Lung (tissue), 12 donors: ENCODE data around the gene GFPT2. TPM values are rescaled to one million over a fixed set of nuclear protein-coding genes. Genes with fewer than 3 reads are reported as not detected.

Source experiments
- ATAC-seq: fragments of 200-7000 bp; cut with Tn5 transposase; one replicate; pipeline ENCODE4 v1.9.1; 2020; ENCODE audit warnings: moderate number of reproducible peaks; ENCODE audit not compliant: insufficient read depth, low FRiP score
- DNase-seq, 3 donors: peaks; one replicate each; pipeline ENCODE4 v3.0.0-alpha.2; 2013 to 2017
- H3K27ac ChIP-seq, 2 donors: one replicate each; pipeline ENCODE4 v1.5.1; 2013; ENCODE audit warnings: mild to moderate bottlenecking in 2 of 2, moderate library complexity in 2 of 2, control low read depth in 1 of 2, inconsistent platforms in 1 of 2, low read depth in 1 of 2, low read length in 1 of 2
- H3K27me3 ChIP-seq, 3 donors: one replicate each; pipeline ENCODE4 v1.5.1; 2013; ENCODE audit warnings: low read length in 2 of 3; ENCODE audit not compliant: control insufficient read depth in 3 of 3, insufficient read depth in 3 of 3
- H3K36me3 ChIP-seq, 4 donors: one replicate each; pipeline ENCODE4 v1.5.1; 2013; ENCODE audit warnings: low read length in 4 of 4, mild to moderate bottlenecking in 1 of 4, moderate library complexity in 1 of 4; ENCODE audit not compliant: control insufficient read depth in 4 of 4, insufficient read depth in 4 of 4
- H3K4me1 ChIP-seq, 5 donors: one replicate each; pipeline ENCODE4 v1.5.1; 2013; ENCODE audit warnings: low read length in 5 of 5, mild to moderate bottlenecking in 2 of 5, moderate library complexity in 1 of 5; ENCODE audit not compliant: control insufficient read depth in 5 of 5, insufficient read depth in 5 of 5
- H3K4me3 ChIP-seq: one replicate; pipeline ENCODE4 v1.5.1; 2013; ENCODE audit warnings: mild to moderate bottlenecking, control low read depth, moderate library complexity
- H3K9ac ChIP-seq, 2 donors: one replicate each; pipeline ENCODE4 v1.5.1; 2013; ENCODE audit warnings: low read length in 2 of 2, control low read depth in 1 of 2; ENCODE audit not compliant: insufficient read depth in 1 of 2
- H3K9me3 ChIP-seq, 4 donors: one replicate each; pipeline ENCODE4 v1.5.1; 2013; ENCODE audit warnings: low read length in 3 of 4, mild to moderate bottlenecking in 1 of 4, moderate library complexity in 1 of 4; ENCODE audit not compliant: control insufficient read depth in 4 of 4, insufficient read depth in 3 of 4
- WGBS, 2 donors: extraction: QIAGEN DNeasy Blood & Tissue Kit; methylation state at CpG; one replicate each; pipeline ENCODE4 v1.1.7; 2013; 5-methylcytosine and 5-hydroxymethylcytosine counted together
- polyA plus RNA-seq, 2 donors: library from polyadenylated mRNA; stranded (reverse); fragments of 200-250 nt; gene quantifications; one replicate each; pipeline ENCODE4 v1.2.1, GENCODE V29; 2013
- total RNA-seq, 2 donors: library from RNA; depleted of rRNA in 1 of 2; stranded (reverse); fragments of >200 nt in 1 of 2; gene quantifications; one replicate each; pipeline ENCODE4 v1.2.1, GENCODE V29; 2014 to 2021
- TF ChIP-seq, protein P1 (sequence below): IDR thresholded peaks from 2 replicates; pipeline ENCODE4 v1.5.1; 2012; ENCODE audit warnings: mild to moderate bottlenecking; ENCODE audit errors: control extremely low read depth, extremely low read depth
- donor health status: control.
- donor health status: control.
- donor health status: Bipolar disorder and iron deficiency.
- donor health status: healthy.
- donor health status: DM: yes; HTN: yes; CAD: no.

GFPT2 gene
- total and polyA plus RNA-seq, 4 donors = 11.1 to 26.6 (median 17.3) TPM

DNA sequence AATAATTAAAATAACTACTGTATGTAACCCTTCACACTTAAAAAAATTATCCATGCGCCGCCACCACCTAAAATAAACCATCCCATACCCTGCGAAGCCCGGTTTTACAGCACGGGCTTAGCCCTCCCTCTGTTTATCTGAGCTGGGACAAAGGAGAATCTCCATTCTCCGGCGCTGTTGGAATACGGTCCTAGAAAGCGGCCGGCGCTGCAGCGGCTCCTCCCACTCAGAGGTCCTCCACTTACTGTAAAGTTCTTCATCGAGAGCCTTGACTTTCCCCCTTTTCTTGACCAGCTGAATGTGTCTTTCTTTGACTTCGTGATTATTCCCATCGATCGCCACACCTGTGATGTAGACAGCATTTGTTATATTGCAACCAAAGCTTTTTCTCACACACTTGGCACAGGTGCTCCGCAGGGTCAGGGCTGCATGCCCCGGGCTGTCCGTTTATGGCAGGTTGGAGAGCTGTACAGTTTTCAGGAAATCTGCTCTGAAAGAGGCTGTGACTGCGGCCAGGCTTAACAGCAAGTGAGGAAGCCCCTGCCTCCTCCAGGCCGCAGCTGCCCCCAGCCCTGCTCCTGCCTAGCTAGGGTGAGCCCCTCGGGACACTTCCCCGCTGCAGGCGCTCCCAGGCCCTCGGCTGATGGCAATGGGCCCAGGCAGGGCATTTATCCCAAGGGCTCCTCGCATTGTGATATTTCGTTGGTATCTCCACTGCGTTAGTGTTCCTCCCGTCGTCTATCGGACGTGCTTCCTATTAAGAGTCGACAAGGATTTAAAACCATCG is 16.7 kb downstream of the GFPT2 start:
- WGBS, 2 donors = 90 to 92% methylated on average over 34 of the region's 34 CpGs
- Histone ChIP-seq H3K4me3 (no peak overlapping the region), H3K9ac (no peak overlapping the region), H3K27ac (no peak overlapping the region), H3K4me1 (peaks cover 0 to 9% (median 3%) of the 10 kb centered on the region in 5 donors), H3K36me3 (peaks cover 0 to 5% (median 2%) of the 10 kb centered on the region in 4 donors), H3K9me3 (peaks cover 0 to 5% (median 0%) of the 10 kb centered on the region in 4 donors), H3K27me3 (no peaks in the 10 kb centered on the region)
- DNase-seq = no peak
- ATAC-seq = no peak
- TF ChIP-seq, protein P1, sequence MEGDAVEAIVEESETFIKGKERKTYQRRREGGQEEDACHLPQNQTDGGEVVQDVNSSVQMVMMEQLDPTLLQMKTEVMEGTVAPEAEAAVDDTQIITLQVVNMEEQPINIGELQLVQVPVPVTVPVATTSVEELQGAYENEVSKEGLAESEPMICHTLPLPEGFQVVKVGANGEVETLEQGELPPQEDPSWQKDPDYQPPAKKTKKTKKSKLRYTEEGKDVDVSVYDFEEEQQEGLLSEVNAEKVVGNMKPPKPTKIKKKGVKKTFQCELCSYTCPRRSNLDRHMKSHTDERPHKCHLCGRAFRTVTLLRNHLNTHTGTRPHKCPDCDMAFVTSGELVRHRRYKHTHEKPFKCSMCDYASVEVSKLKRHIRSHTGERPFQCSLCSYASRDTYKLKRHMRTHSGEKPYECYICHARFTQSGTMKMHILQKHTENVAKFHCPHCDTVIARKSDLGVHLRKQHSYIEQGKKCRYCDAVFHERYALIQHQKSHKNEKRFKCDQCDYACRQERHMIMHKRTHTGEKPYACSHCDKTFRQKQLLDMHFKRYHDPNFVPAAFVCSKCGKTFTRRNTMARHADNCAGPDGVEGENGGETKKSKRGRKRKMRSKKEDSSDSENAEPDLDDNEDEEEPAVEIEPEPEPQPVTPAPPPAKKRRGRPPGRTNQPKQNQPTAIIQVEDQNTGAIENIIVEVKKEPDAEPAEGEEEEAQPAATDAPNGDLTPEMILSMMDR = no peak

DNA sequence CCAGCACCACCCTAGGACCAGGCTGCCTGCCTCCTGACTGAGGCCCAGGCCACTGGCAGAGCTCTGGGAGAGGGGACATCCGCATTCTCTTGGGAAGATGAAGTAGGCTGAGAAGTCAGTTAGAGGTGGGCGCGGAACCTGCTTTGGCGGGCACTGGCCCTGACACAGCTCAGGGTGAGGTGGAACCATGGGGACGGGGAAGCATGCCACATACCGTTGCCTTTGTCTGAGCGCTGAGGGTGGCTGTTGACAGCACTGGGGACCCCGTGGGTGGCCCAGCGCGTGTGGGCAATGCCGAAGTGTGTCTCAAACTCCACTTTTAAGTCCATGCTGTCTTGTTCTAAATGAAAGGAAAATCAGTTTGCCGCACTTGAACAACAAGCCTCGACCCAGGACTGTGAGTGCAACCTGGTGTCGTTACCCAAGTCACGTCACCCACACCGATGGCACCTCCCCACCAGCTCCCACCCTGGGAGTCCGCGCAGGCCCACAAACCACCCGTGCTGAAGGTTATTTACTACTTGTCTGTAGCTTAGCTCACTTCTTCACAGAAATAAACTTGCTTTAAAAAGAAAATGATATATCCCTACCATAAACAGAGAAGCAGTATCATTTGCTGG is 17.4 kb downstream of the GFPT2 start:
- H3K4me3 ChIP-seq = no peak overlapping the region
- H3K9ac ChIP-seq = no peak overlapping the region
- H3K27ac ChIP-seq = no peak overlapping the region
- H3K36me3 ChIP-seq = peaks cover 0 to 5% (median 2%) of the 10 kb centered on the region in 4 donors
- TF ChIP-seq, protein P1 = no peak
- no peaks in the 10 kb centered on the region for H3K27me3 ChIP-seq
- DNase-seq (no peak), ATAC-seq (no peak)
- WGBS, 2 donors = 94% methylated on average over 19 of the region's 19 CpGs
- peaks cover 0 to 3% (median 0%) of the 10 kb centered on the region in 4 donors for H3K9me3 ChIP-seq
- H3K4me1 ChIP-seq = peaks cover 0 to 11% (median 3%) of the 10 kb centered on the region in 5 donors

DNA sequence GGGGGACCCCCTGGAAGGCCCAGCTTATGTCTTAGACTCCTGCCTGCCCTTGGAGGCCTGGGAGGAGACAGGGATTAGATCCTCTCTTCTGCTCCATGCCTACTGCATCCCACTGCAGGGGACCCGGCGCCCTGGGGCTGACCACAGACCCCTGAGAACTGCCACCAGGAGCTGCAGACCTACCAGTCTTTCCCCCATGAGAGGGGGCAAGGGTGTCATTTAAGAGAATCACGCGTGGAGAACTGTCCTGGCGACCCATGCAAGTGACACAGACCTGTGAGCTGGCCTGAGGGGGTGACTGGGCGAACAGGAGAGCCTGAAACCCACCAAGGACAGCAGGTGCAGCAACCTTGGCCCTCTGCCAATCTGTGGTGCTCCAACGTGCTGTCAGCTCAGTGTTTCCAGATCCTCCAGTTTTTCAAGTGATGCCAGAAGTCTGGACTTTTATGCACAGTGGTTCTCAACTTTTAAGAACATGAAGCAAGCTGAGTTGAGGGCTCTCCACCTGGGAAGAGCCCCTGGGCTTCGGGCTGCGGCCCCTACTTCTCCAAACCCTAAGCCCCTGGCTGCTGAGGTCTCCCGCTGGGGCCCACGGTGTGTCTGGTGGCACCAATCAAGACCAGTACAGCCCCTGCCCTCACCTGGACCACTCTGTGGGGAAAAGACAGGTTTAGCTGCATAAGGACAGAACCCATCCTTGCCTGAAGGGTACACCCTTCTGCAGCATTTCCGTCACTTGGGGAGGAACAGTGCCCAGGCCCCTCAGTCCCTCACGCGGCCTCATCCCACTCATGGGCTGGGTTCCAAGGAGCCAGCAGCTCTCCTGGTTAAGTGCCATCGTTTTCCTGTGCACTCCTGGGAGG is 18.2 kb downstream of the GFPT2 start:
- Histone ChIP-seq H3K36me3 (peaks cover 0 to 5% (median 2%) of the 10 kb centered on the region in 4 donors), H3K4me1 (peaks cover 0 to 15% (median 8%) of the 10 kb centered on the region in 5 donors), H3K27ac (no peak overlapping the region), H3K9me3 (peaks cover 0 to 2% (median 0%) of the 10 kb centered on the region in 4 donors), H3K27me3 (no peaks in the 10 kb centered on the region), H3K4me3 (no peak overlapping the region), H3K9ac (no peak overlapping the region)
- TF ChIP-seq, protein P1 = no peak
- ATAC-seq = no peak
- 79 to 81% methylated on average over 15 of the region's 15 CpGs for WGBS, 2 donors
- DNase-seq = no peak
